ENCODE results near the gene GLIS1.

The GLIS1 gene

GRCh38 chr1:53517109-53517508 is 221.9 kb downstream of the GLIS1 start:
- DNase-seq, result no peak

GRCh38 chr1:53516181-53516580 is 222.8 kb downstream of the GLIS1 start:
- DNase-seq, result no peak

- DNase-seq, result no peak
Measured at GRCh38 chr1:53514436-53514835, 224.5 kb downstream of the GLIS1 start.

GRCh38 chr1:53513846-53514245 is 225.1 kb downstream of the GLIS1 start:
- DNase-seq, result no peak

- no peak for DNase-seq
Measured at GRCh38 chr1:53512807-53513755, 225.9 kb downstream of the GLIS1 start.

GRCh38 chr1:53511933-53512806 is 226.8 kb downstream of the GLIS1 start:
- no peak for DNase-seq

GRCh38 chr1:53511323-53511932 is 227.5 kb downstream of the GLIS1 start:
- no peak for DNase-seq

- no peak for DNase-seq
Measured at GRCh38 chr1:53510215-53510614, 228.7 kb downstream of the GLIS1 start.

- no peak for DNase-seq
Measured at GRCh38 chr1:53509775-53510174, 229.2 kb downstream of the GLIS1 start.

GRCh38 chr1:53508991-53509666 is 229.8 kb downstream of the GLIS1 start:
- DNase-seq, result peak; percentile 88

GRCh38 chr1:53508056-53508990 is 230.6 kb downstream of the GLIS1 start:
- no peak for DNase-seq

GRCh38 chr1:53507116-53507820 is 231.7 kb downstream of the GLIS1 start:
- no peak for DNase-seq

GRCh38 chr1:53506355-53507050 is 232.5 kb downstream of the GLIS1 start:
- DNase-seq, result no peak

GRCh38 chr1:53505891-53506290 is 233.1 kb downstream of the GLIS1 start:
- no peak for DNase-seq

GRCh38 chr1:53505401-53505800 is 233.6 kb downstream of the GLIS1 start:
- DNase-seq, result no peak

- no peak for DNase-seq
Measured at GRCh38 chr1:53504901-53505300, 234.1 kb downstream of the GLIS1 start.

GRCh38 chr1:53503433-53504217 is 235.3 kb downstream of the GLIS1 start:
- no peak for DNase-seq

GRCh38 chr1:53502641-53503432 is 236.1 kb downstream of the GLIS1 start:
- no peak for DNase-seq

All from NCI-H226 (cell line).